Cerebellar nuclear complex (tissue), 1 donor: ENCODE results near the gene SCG3.

Experiments
- DNase-seq, 2 experiments: peaks; one replicate each; lab custom pipeline; 2025; lab: John Stamatoyannopoulos, UW

SCG3 gene

GRCh38 chr15:51678096-51678495, 3.2 kb upstream of the SCG3 start:
- no peak for DNase-seq

- DNase-seq: no peak
Measured at GRCh38 chr15:51680321-51680720, 982 bp upstream of the SCG3 start.

DNA sequence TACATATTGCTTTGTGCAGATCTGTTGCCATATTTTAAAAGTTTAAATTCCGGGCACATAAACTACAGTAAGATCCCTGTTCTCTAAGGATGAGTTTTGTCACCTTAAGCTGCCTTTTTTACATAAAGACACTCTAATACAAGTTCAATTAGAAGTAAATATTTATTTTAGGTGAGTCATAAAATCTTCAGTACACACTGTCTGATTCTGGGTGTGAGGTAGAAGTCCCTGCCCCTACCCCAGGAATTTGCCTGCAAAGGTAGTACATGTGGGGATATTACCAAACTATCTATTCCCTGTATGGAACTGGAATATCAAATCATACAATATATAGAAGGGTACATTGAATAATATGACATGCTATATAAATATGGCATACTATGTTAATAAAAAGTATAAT, 6.3 kb downstream of the SCG3 start:
- no peak for DNase-seq

DNA sequence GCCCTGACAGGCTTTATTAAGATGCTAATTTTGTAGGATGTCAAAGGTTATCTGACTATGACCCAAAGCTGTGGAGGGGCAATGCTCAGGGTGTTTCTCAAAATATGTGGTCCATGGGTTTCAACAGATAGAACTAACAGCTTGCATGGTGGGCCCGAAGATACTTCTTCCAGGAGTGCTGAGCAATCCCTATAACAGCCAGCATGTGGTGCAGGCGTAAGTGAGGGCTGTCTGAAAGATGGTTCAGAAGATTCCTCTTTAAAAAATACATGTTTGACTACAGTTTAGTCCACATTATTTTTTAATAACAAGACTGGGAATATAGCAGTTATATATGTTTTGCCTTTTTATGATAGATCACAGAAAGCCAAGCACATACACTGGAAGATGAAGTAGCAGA, 7.6 kb downstream of the SCG3 start:
- DNase-seq: no peak

DNA sequence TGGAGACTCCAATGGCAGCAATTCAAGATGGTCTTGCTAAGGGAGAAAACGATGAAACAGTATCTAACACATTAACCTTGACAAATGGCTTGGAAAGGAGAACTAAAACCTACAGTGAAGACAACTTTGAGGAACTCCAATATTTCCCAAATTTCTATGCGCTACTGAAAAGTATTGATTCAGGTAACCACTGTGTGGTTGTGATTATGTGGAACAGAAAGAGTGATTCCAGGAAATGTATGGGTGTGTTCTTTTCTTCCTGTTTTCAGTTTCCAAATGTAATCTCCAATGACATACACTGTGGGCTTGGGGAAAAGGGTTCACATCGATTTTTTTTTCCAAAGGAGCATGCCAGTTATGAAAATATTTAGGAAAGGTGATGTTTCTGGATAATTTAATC, 10.9 kb downstream of the SCG3 start:
- DNase-seq: no peak

DNA sequence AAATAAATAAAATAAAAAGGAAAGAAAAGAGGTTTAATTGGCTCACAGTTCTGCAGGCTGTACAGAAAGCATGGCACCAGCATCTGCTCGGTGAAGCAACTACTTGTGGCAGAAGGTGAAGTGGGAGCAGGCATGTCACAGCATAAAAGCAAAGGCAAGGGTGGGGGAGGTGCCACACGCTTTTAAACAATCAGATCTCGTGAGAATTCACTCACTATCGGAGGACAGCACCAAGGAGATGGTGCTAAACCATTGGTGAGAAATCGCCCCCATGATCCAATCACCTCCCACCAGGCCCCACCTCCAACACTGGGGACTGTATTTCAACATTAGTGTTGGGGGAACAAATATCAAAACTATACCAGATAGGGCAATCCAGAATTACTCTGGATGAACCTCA, 15.3 kb downstream of the SCG3 start:
- DNase-seq: no peak

- no peak for DNase-seq
Measured at GRCh38 chr15:51697163-51697562, 15.9 kb downstream of the SCG3 start.

GRCh38 chr15:51699373-51699772, 18.1 kb downstream of the SCG3 start:
- no peak for DNase-seq

DNA sequence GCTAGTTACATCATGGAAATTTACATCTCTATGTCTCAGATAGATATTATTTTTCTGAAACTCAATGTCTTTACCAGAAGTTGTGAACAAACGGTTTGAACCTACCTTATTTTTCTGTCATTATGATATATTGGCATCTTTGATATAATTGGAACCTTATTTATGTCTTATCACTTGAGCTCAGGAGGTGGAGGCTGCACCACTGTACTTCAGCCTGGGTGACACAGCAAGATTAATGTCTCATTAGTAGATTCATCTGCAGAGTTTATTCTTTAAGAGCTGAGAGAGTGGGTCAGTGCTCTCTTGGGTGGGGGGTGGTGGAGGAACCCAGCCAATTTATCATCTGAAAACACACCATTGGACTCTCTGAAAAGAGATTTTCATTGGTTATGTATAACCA, 21.4 kb downstream of the SCG3 start:
- no peak for DNase-seq

- DNase-seq: no peak
Measured at GRCh38 chr15:51706291-51706690, 25.0 kb downstream of the SCG3 start.

DNA sequence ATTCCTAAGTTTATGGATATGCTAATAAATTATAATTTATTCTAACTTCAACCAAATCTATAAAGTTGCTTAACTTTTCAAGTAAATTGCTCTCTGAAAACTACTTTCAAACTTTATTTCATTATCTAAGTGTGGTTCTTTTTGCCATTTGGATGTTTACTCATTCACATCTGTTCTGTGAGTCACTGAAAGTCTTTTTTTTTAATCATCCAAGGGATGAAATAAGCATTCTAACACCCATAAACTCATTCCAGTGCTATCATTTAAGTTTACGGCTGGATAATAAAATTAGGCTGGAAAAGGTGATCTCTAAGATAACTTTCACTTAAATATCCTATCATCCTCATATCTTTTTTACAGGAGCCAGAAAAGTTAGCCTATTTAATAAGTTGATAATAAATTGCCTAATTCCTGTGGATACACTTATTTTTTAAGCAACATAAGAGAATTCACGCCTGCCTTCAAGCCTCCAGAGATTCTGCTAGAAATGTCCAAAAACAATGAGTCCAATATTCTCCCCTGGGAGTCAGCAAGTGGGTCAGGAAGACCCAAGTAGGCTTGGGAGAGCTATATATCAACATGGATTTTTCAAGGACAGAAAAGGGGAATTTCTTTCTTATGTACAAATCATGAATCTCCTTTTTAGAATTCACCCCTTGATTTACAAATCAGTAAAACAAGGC, 25.8 kb downstream of the SCG3 start:
- DNase-seq: no peak

DNA sequence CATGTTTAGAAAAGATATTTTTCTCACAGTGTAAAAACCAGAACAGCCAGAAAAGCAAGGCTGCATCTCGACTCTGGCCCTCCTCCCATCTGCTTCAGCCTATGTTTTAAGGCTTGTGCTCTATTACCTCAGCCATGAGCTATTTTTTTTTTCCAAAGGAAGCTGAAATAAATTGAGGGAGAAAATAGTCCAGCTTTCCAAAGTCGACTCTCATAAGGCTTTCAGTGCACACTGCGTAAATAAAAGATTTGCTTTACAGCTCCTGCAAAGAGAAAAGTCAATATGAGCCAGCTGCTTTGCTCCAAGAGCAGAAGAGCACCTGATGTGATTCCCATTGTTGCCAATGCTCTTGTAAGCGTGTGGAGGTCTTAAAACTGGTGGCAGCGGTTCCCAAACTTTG, 26.7 kb downstream of the SCG3 start:
- DNase-seq: no peak

GRCh38 chr15:51709031-51709430, 27.7 kb downstream of the SCG3 start:
- no peak for DNase-seq

DNA sequence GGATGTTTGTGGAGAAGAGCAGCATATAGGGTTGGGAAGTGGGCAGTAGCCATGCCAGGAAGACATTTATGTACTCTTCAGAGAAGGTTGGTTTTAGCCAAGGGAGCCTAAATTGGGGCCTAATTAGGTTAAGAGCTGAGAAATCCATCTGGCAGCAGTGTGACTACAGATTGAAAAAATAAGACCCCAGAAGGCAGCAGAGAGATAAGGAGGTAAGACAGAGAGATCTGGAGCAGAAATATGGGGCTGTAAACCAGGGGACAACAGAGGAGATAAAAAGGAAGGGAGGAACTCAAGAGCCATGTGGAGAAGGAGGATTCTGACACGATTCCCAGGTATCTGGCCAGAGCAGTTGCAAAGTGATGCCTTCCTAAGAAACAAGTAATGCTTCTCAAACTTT, 32.9 kb downstream of the SCG3 start:
- no peak for DNase-seq

DNA sequence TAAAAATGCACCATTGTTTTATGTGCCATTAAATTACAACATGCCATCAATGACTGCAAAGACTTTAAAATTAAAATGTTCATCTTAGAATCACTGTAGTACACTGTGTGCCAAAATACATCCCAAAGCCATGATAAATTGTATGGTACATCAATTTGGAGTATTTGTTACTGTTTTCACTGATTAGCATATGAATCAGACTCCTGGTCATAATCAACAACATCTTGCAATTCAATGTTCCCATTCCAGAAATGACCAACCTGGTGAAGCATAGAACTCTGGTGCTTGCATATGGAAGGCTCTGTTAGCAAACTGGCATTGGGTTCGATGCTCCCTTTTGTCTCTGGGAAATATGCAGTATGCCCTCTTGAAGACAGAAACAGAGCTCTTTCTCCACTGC, 33.6 kb downstream of the SCG3 start:
- no peak for DNase-seq

DNA sequence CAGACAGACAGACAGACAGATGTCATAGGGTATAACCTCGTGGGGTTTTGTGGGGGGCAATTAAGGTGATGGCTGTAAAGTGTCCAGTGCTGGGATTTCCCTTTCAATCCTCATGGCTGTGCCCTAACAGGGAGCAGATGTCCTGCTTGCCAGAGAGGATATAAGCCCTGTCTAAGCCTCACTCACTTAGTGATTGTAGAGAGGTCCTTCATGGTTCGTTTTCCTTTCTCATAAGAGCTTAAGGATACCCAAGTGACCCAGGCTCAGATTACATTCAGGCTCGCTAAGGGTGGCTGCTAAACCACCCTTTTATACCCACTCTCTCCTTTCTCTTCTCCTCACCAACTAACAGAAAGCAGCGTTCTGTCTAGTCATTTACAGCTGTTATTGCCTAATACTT, 36.9 kb downstream of the SCG3 start:
- no peak for DNase-seq

GRCh38 chr15:51718746-51719145, 37.4 kb downstream of the SCG3 start:
- no peak for DNase-seq

- no peak for DNase-seq
Measured at GRCh38 chr15:51720201-51720995, 39.1 kb downstream of the SCG3 start.

GRCh38 chr15:51721199-51721960, 40.1 kb downstream of the SCG3 start:
- DNase-seq: no peak

GRCh38 chr15:51724199-51724598, 42.9 kb downstream of the SCG3 start:
- DNase-seq: no peak

DNA sequence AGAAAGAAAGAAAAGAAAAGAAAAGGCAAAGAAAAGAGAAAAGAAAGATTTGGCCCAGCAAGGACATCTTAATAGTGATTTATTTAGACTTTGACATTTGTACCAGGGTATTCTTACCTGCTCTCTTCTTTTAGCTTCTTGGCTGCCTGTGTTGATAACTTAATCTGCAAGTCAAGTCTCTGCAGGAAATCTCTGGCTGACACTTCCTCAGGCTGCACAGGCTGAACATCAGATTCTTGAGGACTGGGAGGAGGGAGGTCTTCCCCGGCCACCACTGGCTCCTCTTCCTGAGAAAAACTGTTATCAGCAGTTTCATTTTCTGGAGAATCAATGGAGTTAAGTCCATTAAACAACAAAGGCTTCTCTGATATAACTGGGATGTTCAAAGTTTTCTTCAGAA, 43.4 kb downstream of the SCG3 start:
- no peak for DNase-seq

- DNase-seq: no peak
Measured at GRCh38 chr15:51726302-51727073, 45.2 kb downstream of the SCG3 start.
